HEK293 (cell line): ENCODE data around the gene TLCD4.

Experiments
- CTCF ChIP-seq: fragments of 450-650 bp; formaldehyde crosslinking; IDR thresholded peaks from 2 replicates; pipeline ENCODE4 v1.5.1; 2016; ENCODE audit warnings: missing biosample characterization, missing genetic modification characterization
- FEZF1 ChIP-seq: fragments of 450-650 bp; formaldehyde crosslinking; IDR thresholded peaks from 2 replicates; pipeline ENCODE4 v1.5.1; 2016; ENCODE audit warnings: missing biosample characterization, missing genetic modification characterization
- IKZF3 ChIP-seq: fragments of 450-650 bp; IDR thresholded peaks from 2 replicates; pipeline ENCODE4 v1.5.0; 2018; ENCODE audit warnings: missing biosample characterization, mild to moderate bottlenecking, missing genetic modification characterization, moderate library complexity
- KLF8 ChIP-seq: fragments of 450-650 bp; formaldehyde crosslinking; IDR thresholded peaks from 2 replicates; pipeline ENCODE4 v1.5.1; 2016; ENCODE audit warnings: missing biosample characterization, missing genetic modification characterization
- MZF1 ChIP-seq: fragments of 450-650 bp; formaldehyde crosslinking; IDR thresholded peaks from 2 replicates; pipeline ENCODE4 v1.5.1; 2017; ENCODE audit warnings: missing biosample characterization, missing genetic modification characterization, borderline replicate concordance
- ZBTB7A ChIP-seq: fragments of 450-650 bp; formaldehyde crosslinking; IDR thresholded peaks from 2 replicates; pipeline ENCODE4 v1.5.1; 2016; ENCODE audit warnings: low read depth, missing biosample characterization, missing genetic modification characterization
- ZNF24 ChIP-seq: fragments of 450-650 bp; formaldehyde crosslinking; IDR thresholded peaks from 2 replicates; pipeline ENCODE4 v1.5.1; 2016; ENCODE audit warnings: missing biosample characterization, missing genetic modification characterization
- ZNF664 ChIP-seq: fragments of 450-650 bp; formaldehyde crosslinking; IDR thresholded peaks from 2 replicates; pipeline ENCODE4 v1.5.1; 2016; ENCODE audit warnings: missing biosample characterization, missing genetic modification characterization
- ZSCAN16 ChIP-seq: fragments of 450-650 bp; formaldehyde crosslinking; IDR thresholded peaks from 2 replicates; pipeline ENCODE4 v1.5.1; 2016; ENCODE audit warnings: missing biosample characterization, missing genetic modification characterization
- TF ChIP-seq, protein P1 (sequence below): fragments of 450-650 bp; formaldehyde crosslinking; IDR thresholded peaks from 2 replicates; pipeline ENCODE4 v1.5.1; 2016; ENCODE audit warnings: missing biosample characterization, missing genetic modification characterization

GRCh38 chr1:95138223-95138622, 21.1 kb downstream of the TLCD4 start:
- TF ChIP-seq ZSCAN16 (tag by site-specific recombination), result no peak
- TF ChIP-seq IKZF3, result no peak
- TF ChIP-seq ZBTB7A, result no peak
- TF ChIP-seq FEZF1 (tag by site-specific recombination), result no peak
- no peak for TF ChIP-seq MZF1
- TF ChIP-seq CTCF, result no peak
- TF ChIP-seq, protein P1, sequence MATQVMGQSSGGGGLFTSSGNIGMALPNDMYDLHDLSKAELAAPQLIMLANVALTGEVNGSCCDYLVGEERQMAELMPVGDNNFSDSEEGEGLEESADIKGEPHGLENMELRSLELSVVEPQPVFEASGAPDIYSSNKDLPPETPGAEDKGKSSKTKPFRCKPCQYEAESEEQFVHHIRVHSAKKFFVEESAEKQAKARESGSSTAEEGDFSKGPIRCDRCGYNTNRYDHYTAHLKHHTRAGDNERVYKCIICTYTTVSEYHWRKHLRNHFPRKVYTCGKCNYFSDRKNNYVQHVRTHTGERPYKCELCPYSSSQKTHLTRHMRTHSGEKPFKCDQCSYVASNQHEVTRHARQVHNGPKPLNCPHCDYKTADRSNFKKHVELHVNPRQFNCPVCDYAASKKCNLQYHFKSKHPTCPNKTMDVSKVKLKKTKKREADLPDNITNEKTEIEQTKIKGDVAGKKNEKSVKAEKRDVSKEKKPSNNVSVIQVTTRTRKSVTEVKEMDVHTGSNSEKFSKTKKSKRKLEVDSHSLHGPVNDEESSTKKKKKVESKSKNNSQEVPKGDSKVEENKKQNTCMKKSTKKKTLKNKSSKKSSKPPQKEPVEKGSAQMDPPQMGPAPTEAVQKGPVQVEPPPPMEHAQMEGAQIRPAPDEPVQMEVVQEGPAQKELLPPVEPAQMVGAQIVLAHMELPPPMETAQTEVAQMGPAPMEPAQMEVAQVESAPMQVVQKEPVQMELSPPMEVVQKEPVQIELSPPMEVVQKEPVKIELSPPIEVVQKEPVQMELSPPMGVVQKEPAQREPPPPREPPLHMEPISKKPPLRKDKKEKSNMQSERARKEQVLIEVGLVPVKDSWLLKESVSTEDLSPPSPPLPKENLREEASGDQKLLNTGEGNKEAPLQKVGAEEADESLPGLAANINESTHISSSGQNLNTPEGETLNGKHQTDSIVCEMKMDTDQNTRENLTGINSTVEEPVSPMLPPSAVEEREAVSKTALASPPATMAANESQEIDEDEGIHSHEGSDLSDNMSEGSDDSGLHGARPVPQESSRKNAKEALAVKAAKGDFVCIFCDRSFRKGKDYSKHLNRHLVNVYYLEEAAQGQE (tag by site-specific recombination), result no peak
- TF ChIP-seq ZNF664 (tag by site-specific recombination), result no peak
- no peak for TF ChIP-seq KLF8 (tag by site-specific recombination)
- TF ChIP-seq ZNF24 (tag by site-specific recombination), result no peak
